GM12874 (cell line): ENCODE measurements around the gene NRAP.

ENCODE experiments used
- TF ChIP-seq, protein P1 (sequence below): IDR thresholded peaks from 2 replicates; pipeline ENCODE4 v1.5.1; 2011; ENCODE audit warnings: low read depth, mild to moderate bottlenecking, control low read depth, low read length, moderate library complexity; ENCODE audit not compliant: insufficient read depth

The NRAP gene

DNA sequence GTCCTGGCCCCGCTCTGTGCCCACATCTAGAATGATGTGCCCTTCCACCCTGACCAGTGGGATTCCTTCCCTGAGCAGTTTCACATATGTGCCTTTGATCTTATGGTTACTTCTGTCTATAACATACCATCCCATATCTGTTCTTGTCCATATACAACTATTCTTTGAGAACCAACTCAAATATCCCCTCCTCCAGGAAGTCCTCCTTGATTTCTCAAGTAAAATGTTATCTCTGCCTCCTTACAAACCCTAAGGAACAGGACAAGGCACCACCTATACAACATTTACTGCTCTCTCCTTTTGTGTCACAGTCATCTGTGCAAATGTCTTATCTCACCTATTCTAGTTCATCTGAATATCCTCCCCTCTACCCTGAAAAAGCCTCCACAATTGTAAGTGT is 82.7 kb downstream of the NRAP start:
- TF ChIP-seq, protein P1, sequence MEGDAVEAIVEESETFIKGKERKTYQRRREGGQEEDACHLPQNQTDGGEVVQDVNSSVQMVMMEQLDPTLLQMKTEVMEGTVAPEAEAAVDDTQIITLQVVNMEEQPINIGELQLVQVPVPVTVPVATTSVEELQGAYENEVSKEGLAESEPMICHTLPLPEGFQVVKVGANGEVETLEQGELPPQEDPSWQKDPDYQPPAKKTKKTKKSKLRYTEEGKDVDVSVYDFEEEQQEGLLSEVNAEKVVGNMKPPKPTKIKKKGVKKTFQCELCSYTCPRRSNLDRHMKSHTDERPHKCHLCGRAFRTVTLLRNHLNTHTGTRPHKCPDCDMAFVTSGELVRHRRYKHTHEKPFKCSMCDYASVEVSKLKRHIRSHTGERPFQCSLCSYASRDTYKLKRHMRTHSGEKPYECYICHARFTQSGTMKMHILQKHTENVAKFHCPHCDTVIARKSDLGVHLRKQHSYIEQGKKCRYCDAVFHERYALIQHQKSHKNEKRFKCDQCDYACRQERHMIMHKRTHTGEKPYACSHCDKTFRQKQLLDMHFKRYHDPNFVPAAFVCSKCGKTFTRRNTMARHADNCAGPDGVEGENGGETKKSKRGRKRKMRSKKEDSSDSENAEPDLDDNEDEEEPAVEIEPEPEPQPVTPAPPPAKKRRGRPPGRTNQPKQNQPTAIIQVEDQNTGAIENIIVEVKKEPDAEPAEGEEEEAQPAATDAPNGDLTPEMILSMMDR = no peak

DNA sequence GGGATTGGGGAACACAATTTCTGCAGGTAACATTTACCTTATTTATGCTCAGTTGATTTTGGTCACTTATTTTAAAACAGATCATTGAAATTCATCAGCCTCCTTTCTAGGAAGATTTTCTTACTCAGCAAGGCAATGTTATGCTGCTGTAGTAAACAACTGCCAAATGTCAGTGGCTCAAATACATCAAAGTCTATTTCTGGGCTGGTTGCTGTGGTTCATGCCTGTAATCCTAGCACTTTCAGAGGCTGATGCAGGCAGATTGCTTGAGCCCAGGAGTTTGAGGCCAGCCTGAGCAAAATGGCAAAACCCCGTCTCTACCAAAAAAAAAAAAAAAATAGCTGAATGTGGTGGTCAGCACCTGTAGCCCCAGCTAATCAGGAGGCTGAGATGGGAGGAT is 85.1 kb downstream of the NRAP start:
- TF ChIP-seq, protein P1 = no peak

DNA sequence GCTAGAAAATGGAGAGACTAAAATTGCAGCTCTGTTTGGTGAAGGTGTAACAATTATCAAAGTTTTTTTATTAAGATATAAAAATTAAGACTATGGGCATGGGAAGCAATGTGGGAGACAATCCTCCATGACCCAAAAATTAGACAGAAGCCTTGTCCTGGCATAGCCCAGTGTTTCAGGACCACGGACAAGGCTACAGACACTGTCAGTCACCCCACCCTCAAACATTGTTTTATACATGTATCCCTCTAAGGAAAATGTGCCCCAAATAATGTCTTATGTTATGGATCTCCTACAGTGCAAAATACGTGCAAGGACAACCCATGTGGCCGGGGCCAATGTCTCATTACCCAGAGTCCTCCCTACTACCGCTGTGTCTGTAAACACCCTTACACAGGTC is 87.0 kb downstream of the NRAP start:
- TF ChIP-seq, protein P1 = no peak

DNA sequence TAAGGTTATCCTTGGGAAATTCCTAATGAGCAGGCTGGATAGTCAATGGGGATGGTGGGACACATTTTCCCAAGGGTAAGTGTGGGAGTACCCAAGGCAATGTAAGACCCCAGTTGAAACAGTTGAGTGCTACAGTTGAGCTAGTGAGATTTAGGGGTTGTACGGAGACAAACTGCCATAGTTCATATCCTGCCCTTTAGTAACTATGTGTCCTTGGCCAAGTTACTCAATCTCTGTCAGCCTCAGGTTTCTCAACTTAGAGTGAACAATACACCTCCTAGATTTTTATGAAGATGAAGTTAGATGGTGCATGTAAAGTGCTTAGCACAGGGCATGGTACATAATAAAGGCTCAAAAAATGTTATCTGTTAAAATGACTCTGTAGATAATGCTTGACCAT is 90.5 kb downstream of the NRAP start:
- TF ChIP-seq, protein P1 = no peak

DNA sequence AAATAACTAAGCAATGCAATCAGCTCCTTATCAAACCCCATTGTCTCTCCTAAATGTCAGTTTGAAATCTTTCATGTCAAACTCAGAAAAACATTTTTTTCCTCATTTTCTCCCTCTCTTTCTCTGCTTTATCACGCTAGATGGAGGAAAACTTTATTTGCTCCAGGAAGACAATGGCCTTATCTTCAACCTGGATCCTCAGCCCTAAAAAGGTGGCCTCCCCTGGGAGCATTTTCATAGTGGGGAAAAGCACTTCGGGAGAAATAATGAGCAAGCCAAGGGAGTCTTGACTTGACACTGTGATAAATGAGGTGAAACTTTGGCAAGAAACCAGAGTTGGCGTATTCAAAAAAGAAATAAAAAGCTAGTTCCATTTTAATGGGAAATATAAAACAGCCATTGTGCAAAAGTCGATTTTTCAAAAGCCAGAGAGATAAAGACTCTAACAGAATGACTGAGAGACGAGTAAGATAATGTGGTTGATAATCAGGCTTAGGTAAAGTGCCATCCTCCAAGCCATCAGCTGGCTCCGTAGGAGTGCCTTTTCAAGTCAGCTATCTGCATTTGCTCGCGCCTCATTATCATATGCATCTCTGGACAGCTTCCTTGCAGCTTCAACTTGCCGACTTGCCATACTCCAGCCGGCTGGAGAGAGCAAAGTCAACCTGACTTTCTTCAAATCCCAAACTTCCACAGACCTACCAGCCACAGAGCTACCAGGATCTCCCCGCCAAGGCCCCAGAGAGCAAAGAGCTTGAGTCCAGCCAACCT is 91.1 kb downstream of the NRAP start:
- TF ChIP-seq, protein P1 = no peak

DNA sequence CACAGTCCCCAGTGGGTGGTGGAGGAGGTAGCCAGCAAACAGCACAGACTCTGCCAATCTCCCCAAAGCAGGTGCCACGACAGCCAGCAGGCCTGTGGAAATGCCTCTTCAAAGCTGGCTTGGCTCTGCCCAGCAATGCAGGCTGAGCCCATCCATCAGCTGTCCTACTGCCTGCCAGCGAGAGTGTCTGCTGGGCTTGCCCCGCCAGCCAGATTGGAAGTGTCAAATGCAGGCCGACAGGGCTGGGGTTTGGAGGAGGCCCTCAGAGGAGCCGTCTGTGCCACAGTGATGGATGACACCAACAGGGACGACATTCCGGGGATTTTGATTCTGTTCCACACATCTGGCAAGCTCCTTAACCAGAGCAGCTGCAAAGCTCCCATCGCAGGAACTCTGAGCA is 94.3 kb downstream of the NRAP start:
- TF ChIP-seq, protein P1 = no peak

DNA sequence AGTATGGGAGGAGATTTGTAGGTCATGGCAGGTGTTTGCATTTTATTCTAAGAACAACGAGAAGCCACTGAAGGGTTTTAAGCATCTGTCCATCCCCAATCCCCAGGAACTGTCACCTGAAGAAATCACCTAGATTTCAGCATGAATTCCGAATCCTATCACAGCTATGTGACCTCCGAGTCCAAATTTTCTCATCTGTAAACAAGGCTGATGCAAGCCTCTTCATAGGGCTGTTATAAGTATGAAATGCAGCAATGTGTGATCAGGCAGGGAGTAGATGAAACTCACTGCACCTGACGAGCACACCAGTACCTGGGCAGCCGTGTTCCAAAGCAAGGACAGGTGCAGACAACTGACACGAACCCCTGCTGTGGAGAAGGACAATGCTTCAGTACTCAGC is 97.0 kb downstream of the NRAP start:
- TF ChIP-seq, protein P1 = no peak
